ENCODE measurements around the gene LHX4. TPM values are rescaled to one million over a fixed set of nuclear protein-coding genes. Genes with fewer than 3 reads are reported as not detected.

The LHX4 gene
- total and polyA plus RNA-seq, 4 donors, result under 0.01 to 0.19 (median 0.05) TPM

DNA sequence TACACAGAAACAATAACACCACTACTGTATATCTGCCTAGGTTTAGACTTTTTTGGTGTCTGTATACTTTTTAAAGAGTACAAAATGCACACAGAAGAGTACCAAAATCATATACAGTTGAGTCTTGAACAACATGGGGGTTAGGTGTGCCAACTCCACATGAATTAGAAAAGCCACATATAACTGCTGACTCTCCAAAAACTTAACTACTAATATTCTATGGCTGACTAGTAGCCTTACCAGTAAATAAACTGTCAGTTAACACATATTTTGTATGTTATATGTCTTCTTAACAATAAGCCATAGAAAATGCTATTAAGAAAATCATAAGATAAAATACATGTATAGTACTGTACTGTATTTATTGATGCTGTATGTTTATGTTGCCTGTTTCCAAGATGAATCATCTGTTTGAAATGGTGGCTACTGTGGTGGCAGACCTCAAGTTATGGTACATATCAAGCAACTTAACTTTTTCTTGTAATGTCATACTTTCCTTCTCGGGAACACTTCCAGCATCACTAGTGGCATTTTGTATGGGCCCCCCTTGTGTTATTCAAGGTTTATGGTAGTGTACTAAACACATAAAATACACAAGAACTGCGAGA, 71.2 kb downstream of the LHX4 start:
- 91% methylated on average over 2 of the region's 2 CpGs for WGBS
- Histone ChIP-seq H3K27ac (ENCODE audit: low read depth in 1 of 2, low read length in 2 of 2) (no peak overlapping the region), H3K27me3 (ENCODE audit: control insufficient read depth in 4 of 4, insufficient read depth in 4 of 4, low read length in 3 of 4) (no peaks in the 10 kb centered on the region), H3K9ac (ENCODE audit: low read depth in 1 of 2, low read length in 2 of 2) (no peak overlapping the region), H3K36me3 (ENCODE audit: control insufficient read depth in 4 of 4, insufficient read depth in 3 of 4, low read depth in 1 of 4, low read length in 3 of 4) (no peaks in the 10 kb centered on the region), H3K9me3 (ENCODE audit: control insufficient read depth in 4 of 4, low read length in 3 of 4) (no peaks in the 10 kb centered on the region), H3K4me1 (ENCODE audit: control insufficient read depth in 4 of 4, insufficient read depth in 4 of 4, low read length in 3 of 4) (no peaks in the 10 kb centered on the region), H3K4me3 (ENCODE audit: low read depth in 1 of 3, low read length in 3 of 3) (no peak overlapping the region)
- DNase-seq (ENCODE audit: low spot score), result no peak
- TF ChIP-seq SP1 (IDR thresholded peaks at IDR 0.05), result no peak

DNA sequence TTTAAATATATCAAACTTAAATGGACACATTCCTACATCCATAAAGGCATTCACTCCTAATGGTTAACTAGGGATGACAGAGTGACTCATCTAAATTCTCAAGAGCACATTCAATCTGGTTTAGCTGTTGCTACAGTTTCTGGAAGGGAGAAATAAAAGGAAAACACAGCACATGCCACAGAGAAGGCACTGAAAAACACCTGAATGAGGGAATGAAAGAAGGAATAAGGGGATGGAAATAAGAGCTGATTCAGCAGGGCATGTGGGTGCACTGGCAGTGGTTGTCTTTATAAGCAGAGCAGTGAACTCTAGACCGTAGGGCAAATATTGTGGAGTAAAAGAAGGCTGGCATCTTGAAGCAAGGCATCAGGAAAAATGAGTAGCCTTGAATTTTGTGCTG, 79.3 kb downstream of the LHX4 start:
- TF ChIP-seq FOXA2 (IDR thresholded peaks at IDR 0.05) (no peak), HNF4A (conservative IDR thresholded peaks at IDR 0.05) (peak; percentile 17 to 18), RAD21 (IDR thresholded peaks at IDR 0.05) (no peak), RXRA (IDR thresholded peaks at IDR 0.05) (no peak)
- TF ChIP-seq, protein P1, sequence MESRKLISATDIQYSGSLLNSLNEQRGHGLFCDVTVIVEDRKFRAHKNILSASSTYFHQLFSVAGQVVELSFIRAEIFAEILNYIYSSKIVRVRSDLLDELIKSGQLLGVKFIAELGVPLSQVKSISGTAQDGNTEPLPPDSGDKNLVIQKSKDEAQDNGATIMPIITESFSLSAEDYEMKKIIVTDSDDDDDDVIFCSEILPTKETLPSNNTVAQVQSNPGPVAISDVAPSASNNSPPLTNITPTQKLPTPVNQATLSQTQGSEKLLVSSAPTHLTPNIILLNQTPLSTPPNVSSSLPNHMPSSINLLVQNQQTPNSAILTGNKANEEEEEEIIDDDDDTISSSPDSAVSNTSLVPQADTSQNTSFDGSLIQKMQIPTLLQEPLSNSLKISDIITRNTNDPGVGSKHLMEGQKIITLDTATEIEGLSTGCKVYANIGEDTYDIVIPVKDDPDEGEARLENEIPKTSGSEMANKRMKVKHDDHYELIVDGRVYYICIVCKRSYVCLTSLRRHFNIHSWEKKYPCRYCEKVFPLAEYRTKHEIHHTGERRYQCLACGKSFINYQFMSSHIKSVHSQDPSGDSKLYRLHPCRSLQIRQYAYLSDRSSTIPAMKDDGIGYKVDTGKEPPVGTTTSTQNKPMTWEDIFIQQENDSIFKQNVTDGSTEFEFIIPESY (IDR thresholded peaks at IDR 0.05), result no peak
- TF ChIP-seq, protein P2, sequence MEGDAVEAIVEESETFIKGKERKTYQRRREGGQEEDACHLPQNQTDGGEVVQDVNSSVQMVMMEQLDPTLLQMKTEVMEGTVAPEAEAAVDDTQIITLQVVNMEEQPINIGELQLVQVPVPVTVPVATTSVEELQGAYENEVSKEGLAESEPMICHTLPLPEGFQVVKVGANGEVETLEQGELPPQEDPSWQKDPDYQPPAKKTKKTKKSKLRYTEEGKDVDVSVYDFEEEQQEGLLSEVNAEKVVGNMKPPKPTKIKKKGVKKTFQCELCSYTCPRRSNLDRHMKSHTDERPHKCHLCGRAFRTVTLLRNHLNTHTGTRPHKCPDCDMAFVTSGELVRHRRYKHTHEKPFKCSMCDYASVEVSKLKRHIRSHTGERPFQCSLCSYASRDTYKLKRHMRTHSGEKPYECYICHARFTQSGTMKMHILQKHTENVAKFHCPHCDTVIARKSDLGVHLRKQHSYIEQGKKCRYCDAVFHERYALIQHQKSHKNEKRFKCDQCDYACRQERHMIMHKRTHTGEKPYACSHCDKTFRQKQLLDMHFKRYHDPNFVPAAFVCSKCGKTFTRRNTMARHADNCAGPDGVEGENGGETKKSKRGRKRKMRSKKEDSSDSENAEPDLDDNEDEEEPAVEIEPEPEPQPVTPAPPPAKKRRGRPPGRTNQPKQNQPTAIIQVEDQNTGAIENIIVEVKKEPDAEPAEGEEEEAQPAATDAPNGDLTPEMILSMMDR (IDR thresholded peaks at IDR 0.05; ENCODE audit: low read depth, low read length, missing input control), result no peak
- TF ChIP-seq, protein P3, sequence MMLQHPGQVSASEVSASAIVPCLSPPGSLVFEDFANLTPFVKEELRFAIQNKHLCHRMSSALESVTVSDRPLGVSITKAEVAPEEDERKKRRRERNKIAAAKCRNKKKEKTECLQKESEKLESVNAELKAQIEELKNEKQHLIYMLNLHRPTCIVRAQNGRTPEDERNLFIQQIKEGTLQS (IDR thresholded peaks at IDR 0.05), result no peak
- TF ChIP-seq, protein P4, sequence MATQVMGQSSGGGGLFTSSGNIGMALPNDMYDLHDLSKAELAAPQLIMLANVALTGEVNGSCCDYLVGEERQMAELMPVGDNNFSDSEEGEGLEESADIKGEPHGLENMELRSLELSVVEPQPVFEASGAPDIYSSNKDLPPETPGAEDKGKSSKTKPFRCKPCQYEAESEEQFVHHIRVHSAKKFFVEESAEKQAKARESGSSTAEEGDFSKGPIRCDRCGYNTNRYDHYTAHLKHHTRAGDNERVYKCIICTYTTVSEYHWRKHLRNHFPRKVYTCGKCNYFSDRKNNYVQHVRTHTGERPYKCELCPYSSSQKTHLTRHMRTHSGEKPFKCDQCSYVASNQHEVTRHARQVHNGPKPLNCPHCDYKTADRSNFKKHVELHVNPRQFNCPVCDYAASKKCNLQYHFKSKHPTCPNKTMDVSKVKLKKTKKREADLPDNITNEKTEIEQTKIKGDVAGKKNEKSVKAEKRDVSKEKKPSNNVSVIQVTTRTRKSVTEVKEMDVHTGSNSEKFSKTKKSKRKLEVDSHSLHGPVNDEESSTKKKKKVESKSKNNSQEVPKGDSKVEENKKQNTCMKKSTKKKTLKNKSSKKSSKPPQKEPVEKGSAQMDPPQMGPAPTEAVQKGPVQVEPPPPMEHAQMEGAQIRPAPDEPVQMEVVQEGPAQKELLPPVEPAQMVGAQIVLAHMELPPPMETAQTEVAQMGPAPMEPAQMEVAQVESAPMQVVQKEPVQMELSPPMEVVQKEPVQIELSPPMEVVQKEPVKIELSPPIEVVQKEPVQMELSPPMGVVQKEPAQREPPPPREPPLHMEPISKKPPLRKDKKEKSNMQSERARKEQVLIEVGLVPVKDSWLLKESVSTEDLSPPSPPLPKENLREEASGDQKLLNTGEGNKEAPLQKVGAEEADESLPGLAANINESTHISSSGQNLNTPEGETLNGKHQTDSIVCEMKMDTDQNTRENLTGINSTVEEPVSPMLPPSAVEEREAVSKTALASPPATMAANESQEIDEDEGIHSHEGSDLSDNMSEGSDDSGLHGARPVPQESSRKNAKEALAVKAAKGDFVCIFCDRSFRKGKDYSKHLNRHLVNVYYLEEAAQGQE (IDR thresholded peaks at IDR 0.05), result no peak
- no peak overlapping the region for H3K4me3 ChIP-seq (ENCODE audit: low read depth in 1 of 3, low read length in 3 of 3)
- no peak for DNase-seq (ENCODE audit: low spot score)
- H3K27me3 ChIP-seq (ENCODE audit: control insufficient read depth in 4 of 4, insufficient read depth in 4 of 4, low read length in 3 of 4), result no peaks in the 10 kb centered on the region
- 93% methylated on average over 1 of the region's 1 CpG for WGBS
- no peaks in the 10 kb centered on the region for H3K9me3 ChIP-seq (ENCODE audit: control insufficient read depth in 4 of 4, low read length in 3 of 4)
- no peak overlapping the region for H3K27ac ChIP-seq (ENCODE audit: low read depth in 1 of 2, low read length in 2 of 2)
- H3K36me3 ChIP-seq (ENCODE audit: control insufficient read depth in 4 of 4, insufficient read depth in 3 of 4, low read depth in 1 of 4, low read length in 3 of 4), result peaks cover 0 to 4% (median 0%) of the 10 kb centered on the region in 4 donors
- peaks cover 0 to 2% (median 0%) of the 10 kb centered on the region in 4 donors for H3K4me1 ChIP-seq (ENCODE audit: control insufficient read depth in 4 of 4, insufficient read depth in 4 of 4, low read length in 3 of 4)
- no peak overlapping the region for H3K9ac ChIP-seq (ENCODE audit: low read depth in 1 of 2, low read length in 2 of 2)

All from liver (tissue), 9 donors.